ENCODE data around the gene TGFBR1. TPM values are rescaled to one million over a fixed set of nuclear protein-coding genes. Genes with fewer than 3 reads are reported as not detected.

The TGFBR1 gene
- total and polyA plus RNA-seq, 2 experiments from 2014 or later = 41.7 to 79.4 TPM

DNA sequence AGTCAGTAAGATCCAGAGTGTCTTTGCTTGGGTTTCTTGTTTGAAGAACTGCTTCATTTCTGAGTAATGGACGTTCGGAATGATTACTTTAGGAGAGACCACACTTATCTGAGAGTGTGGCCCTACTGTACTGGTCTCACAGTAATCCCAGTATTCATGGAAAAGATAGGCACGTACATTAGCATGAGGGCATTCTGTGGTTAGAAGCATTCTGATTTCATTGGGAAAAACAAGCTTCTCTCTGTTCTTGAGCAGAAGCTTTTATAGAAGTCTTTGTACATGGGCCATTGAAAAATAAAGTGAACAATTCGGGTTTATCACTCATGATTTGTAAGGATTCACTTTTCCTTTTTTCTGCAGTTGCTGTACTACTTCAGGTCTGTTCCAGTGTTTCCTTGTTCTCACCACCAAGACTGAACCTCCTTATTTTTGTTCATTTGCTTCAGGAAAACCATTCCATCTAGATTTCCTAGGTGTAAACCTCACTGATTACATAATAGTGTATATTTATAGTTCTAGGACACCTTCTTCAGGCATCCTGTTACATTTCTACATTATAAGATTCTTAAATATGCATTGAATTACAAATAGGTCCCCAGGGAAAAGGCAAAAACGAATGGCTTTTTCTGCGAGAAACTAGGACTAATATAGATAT, 10.1 kb downstream of the TGFBR1 start:
- Histone ChIP-seq H4K20me1 (ENCODE audit: insufficient read depth, poor library complexity, severe bottlenecking) (peaks cover 54% of the 10 kb centered on the region), H3K36me3 (replicated peaks; ENCODE audit: insufficient read depth, low read depth) (no peaks in the 10 kb centered on the region), H2AFZ (no peak overlapping the region), H3K9me3 (ENCODE audit: low read depth) (no peaks in the 10 kb centered on the region), H3K79me2 (peaks cover 100% of the 10 kb centered on the region), H3K4me3 (no peak overlapping the region), H3K4me2 (no peak overlapping the region), H3K27ac (no peak overlapping the region), H3K4me1 (ENCODE audit: insufficient read depth) (no peaks in the 10 kb centered on the region), H3K27me3 (no peaks in the 10 kb centered on the region), H3K9me2 (replicated peaks; ENCODE audit: insufficient read depth) (no peaks in the 10 kb centered on the region)
- TF ChIP-seq EZH2 (IDR thresholded peaks at IDR 0.05; ENCODE audit: borderline replicate concordance) = no peak
- TF ChIP-seq, protein P1, sequence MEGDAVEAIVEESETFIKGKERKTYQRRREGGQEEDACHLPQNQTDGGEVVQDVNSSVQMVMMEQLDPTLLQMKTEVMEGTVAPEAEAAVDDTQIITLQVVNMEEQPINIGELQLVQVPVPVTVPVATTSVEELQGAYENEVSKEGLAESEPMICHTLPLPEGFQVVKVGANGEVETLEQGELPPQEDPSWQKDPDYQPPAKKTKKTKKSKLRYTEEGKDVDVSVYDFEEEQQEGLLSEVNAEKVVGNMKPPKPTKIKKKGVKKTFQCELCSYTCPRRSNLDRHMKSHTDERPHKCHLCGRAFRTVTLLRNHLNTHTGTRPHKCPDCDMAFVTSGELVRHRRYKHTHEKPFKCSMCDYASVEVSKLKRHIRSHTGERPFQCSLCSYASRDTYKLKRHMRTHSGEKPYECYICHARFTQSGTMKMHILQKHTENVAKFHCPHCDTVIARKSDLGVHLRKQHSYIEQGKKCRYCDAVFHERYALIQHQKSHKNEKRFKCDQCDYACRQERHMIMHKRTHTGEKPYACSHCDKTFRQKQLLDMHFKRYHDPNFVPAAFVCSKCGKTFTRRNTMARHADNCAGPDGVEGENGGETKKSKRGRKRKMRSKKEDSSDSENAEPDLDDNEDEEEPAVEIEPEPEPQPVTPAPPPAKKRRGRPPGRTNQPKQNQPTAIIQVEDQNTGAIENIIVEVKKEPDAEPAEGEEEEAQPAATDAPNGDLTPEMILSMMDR (IDR thresholded peaks at IDR 0.05; ENCODE audit: poor library complexity) = no peak
- TF ChIP-seq EZH2phosphoT487 (IDR thresholded peaks at IDR 0.05; ENCODE audit: low read depth, severe bottlenecking, unreplicated experiment) = no peak
- DNase-seq (ENCODE audit: low spot score) = no peak
- 84% methylated on average over 6 of the region's 6 CpGs for WGBS (ENCODE audit: low lambda C conversion rate, missing lambda C conversion rate)

DNA sequence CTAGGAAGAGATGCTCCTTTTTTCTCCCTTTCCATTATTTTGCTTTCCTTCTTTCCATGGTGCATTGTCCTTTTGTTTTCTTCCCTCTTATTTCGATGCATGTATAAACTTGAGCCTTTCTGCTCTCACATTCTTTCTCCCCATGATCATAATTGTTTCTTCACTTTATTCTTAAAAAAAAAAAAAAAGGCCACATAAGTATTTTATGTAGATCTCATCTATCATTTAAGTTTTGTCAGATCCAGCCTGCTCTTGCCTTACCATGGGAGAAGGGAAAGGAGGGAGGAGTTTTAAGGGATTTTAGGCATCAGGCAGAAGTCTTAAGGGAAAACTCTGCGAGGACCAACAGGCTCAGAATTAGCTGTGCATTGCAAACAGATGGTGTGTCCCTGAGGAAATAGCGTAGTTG, 11.1 kb downstream of the TGFBR1 start:
- Histone ChIP-seq H4K20me1 (ENCODE audit: insufficient read depth, poor library complexity, severe bottlenecking) (peaks cover 61% of the 10 kb centered on the region), H3K27ac (no peak overlapping the region), H3K9me3 (ENCODE audit: low read depth) (no peaks in the 10 kb centered on the region), H3K79me2 (peaks cover 100% of the 10 kb centered on the region), H3K4me1 (ENCODE audit: insufficient read depth) (no peaks in the 10 kb centered on the region), H3K9me2 (replicated peaks; ENCODE audit: insufficient read depth) (no peaks in the 10 kb centered on the region), H3K4me2 (no peak overlapping the region), H2AFZ (no peak overlapping the region), H3K27me3 (no peaks in the 10 kb centered on the region), H3K36me3 (replicated peaks; ENCODE audit: insufficient read depth, low read depth) (no peaks in the 10 kb centered on the region), H3K4me3 (no peak overlapping the region)
- no peak for DNase-seq (ENCODE audit: low spot score)
- TF ChIP-seq EZH2 (IDR thresholded peaks at IDR 0.05; ENCODE audit: borderline replicate concordance) (no peak), EZH2phosphoT487 (IDR thresholded peaks at IDR 0.05; ENCODE audit: low read depth, severe bottlenecking, unreplicated experiment) (no peak)
- TF ChIP-seq, protein P1 (IDR thresholded peaks at IDR 0.05; ENCODE audit: poor library complexity) = no peak
- 73% methylated on average over 3 of the region's 3 CpGs for WGBS (ENCODE audit: low lambda C conversion rate, missing lambda C conversion rate)

DNA sequence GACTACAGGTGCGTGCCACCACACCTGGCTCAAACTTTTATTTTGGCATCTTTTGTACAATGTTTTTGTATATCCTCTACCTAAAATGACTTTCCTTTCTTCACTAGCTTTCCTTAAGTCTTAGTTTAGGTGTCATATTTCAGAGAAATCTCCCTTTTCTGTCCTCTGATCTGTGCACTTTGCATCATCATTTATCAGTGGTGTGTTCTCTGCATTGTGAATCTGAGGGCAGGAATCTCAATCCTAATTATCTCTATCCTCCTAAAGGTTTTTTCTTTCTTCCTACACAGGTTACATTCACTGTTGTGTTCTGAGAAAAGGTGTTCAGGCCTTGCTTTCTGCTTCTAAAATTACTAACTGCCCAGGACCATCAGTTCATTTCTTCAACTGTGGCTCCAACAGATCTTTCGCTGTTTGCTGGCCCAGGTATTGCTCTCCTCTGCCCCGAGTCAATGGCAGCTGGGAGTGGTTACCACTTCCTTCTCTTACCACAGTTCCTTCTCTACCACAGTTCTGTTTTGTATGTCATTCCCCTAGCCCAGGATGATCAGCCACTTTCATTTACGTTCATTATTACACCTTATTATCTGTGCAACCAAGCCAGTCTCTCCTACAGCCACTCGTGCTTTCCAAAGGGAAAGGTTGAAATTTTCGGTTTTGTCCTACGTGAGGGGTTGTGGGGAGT, 14.0 kb downstream of the TGFBR1 start:
- H3K9me3 ChIP-seq (ENCODE audit: low read depth) = no peaks in the 10 kb centered on the region
- H2AFZ ChIP-seq = no peak overlapping the region
- 96% methylated on average over 7 of the region's 7 CpGs for WGBS (ENCODE audit: low lambda C conversion rate, missing lambda C conversion rate)
- DNase-seq (ENCODE audit: low spot score) = no peak
- TF ChIP-seq EZH2 (IDR thresholded peaks at IDR 0.05; ENCODE audit: borderline replicate concordance) = no peak
- TF ChIP-seq EZH2phosphoT487 (IDR thresholded peaks at IDR 0.05; ENCODE audit: low read depth, severe bottlenecking, unreplicated experiment) = no peak
- TF ChIP-seq, protein P1 (IDR thresholded peaks at IDR 0.05; ENCODE audit: poor library complexity) = no peak
- H3K27me3 ChIP-seq = no peaks in the 10 kb centered on the region
- no peak overlapping the region for H3K27ac ChIP-seq
- H3K4me1 ChIP-seq (ENCODE audit: insufficient read depth) = no peaks in the 10 kb centered on the region
- H3K9me2 ChIP-seq (replicated peaks; ENCODE audit: insufficient read depth) = no peaks in the 10 kb centered on the region
- peaks cover 100% of the 10 kb centered on the region for H3K79me2 ChIP-seq
- H4K20me1 ChIP-seq (ENCODE audit: insufficient read depth, poor library complexity, severe bottlenecking) = peaks cover 73% of the 10 kb centered on the region
- no peak overlapping the region for H3K4me3 ChIP-seq
- H3K4me2 ChIP-seq = no peak overlapping the region
- no peaks in the 10 kb centered on the region for H3K36me3 ChIP-seq (replicated peaks; ENCODE audit: insufficient read depth, low read depth)
